H1 (cell line): ENCODE data around the gene TFF2. TPM values are rescaled to one million over a fixed set of nuclear protein-coding genes. Genes with fewer than 3 reads are reported as not detected.

Experiments
- CTCF ChIA-PET: fragments of 300-600 bp; sonication (Branson Sonifier 250); formaldehyde crosslinking; loops from one replicate; lab custom pipeline; 2021; ENCODE audit not compliant: partially characterized antibody; lab: Charles Lee
- POLR2A ChIA-PET: fragments of 300-600 bp; sonication (Branson Sonifier 250); formaldehyde crosslinking; loops from one replicate; lab custom pipeline; 2021; ENCODE audit warnings: inconsistent platforms; ENCODE audit not compliant: partially characterized antibody; lab: Charles Lee
- DNase-seq, 2 experiments: peaks; one replicate each; pipeline versions ENCODE4 v3.0.0 to v3.0.0-alpha.2; 2010 to 2022; ENCODE audit warnings: low spot score in 2 of 2, low read depth in 1 of 2, mixed read lengths in 1 of 2
- FAIRE-seq: peaks from 2 replicates; lab custom pipeline; 2011; peaks lifted over from hg19 to GRCh38; lab: Jason Lieb, UNC
- H2AFZ ChIP-seq: 2 replicates; pipeline ENCODE4 v1.8.1; 2012; ENCODE audit warnings: low read length, inconsistent platforms
- H2AK5ac ChIP-seq: 2 replicates; pipeline ENCODE4 v1.6.1; 2013; ENCODE audit warnings: low read depth, low read length
- H2BK120ac ChIP-seq: replicated peaks from 2 replicates; pipeline ENCODE3; 2013; ENCODE audit warnings: low read depth, low read length, inconsistent platforms
- H2BK12ac ChIP-seq: 2 replicates; pipeline ENCODE4 v1.6.1; 2013; ENCODE audit warnings: low read depth, low read length
- H2BK15ac ChIP-seq: 2 replicates; pipeline ENCODE4 v1.6.1; 2013; ENCODE audit warnings: low read length
- H2BK20ac ChIP-seq: 2 replicates; pipeline ENCODE4 v1.6.1; 2013; ENCODE audit warnings: low read length
- H2BK5ac ChIP-seq: 2 replicates; pipeline ENCODE4 v1.6.1; 2013; ENCODE audit warnings: low read depth, low read length
- H3K14ac ChIP-seq: 2 replicates; pipeline ENCODE4 v1.6.1; 2013; ENCODE audit warnings: inconsistent platforms; ENCODE audit not compliant: insufficient read length
- H3K18ac ChIP-seq: 2 replicates; pipeline ENCODE4 v1.6.1; 2013; ENCODE audit warnings: low read length; ENCODE audit errors: extremely low read depth
- H3K23ac ChIP-seq: 2 replicates; pipeline ENCODE4 v1.6.1; 2013; ENCODE audit warnings: inconsistent platforms; ENCODE audit not compliant: insufficient read length
- H3K23me2 ChIP-seq: 2 replicates; pipeline ENCODE4 v1.6.1; 2013; ENCODE audit warnings: low read depth, low read length
- H3K27ac ChIP-seq: 2 replicates; pipeline ENCODE4 v1.6.1; 2011; ENCODE audit warnings: low read depth, low read length, inconsistent platforms
- H3K27me3 ChIP-seq, 4 experiments: replicated peaks in 1 of 4; 1 replicate in 1 of 4; 2 replicates in 3 of 4; pipeline versions ENCODE4 v1.6.1 to v1.8.1; 2011 to 2013; ENCODE audit warnings: low read length in 3 of 4, mild to moderate bottlenecking in 3 of 4, inconsistent platforms in 2 of 4, mixed read lengths in 2 of 4, moderate library complexity in 1 of 4; ENCODE audit not compliant: control insufficient read depth in 3 of 4, insufficient read depth in 3 of 4; ENCODE audit errors: extremely low read depth in 1 of 4
- H3K36me3 ChIP-seq, 4 experiments: 2 replicates each; pipeline versions ENCODE4 v1.6.1 to v1.8.1; 2011 to 2013; ENCODE audit warnings: mild to moderate bottlenecking in 4 of 4, low read length in 3 of 4, moderate library complexity in 2 of 4, control low read depth in 1 of 4, inconsistent platforms in 1 of 4; ENCODE audit not compliant: insufficient read depth in 4 of 4, control insufficient read depth in 2 of 4
- H3K4ac ChIP-seq: replicated peaks from 2 replicates; pipeline ENCODE3; 2013; ENCODE audit warnings: low read length, low read depth, mixed read lengths, inconsistent platforms; ENCODE audit not compliant: insufficient read length
- H3K4me1 ChIP-seq, 4 experiments: replicated peaks in 1 of 4; 1 replicate in 1 of 4; 2 replicates in 3 of 4; pipeline versions ENCODE4 v1.6.1 to v1.8.1; 2011 to 2013; ENCODE audit warnings: low read length in 3 of 4, inconsistent platforms in 2 of 4, mixed read lengths in 1 of 4; ENCODE audit not compliant: insufficient read depth in 4 of 4, control insufficient read depth in 3 of 4
- H3K4me2 ChIP-seq, 2 experiments: 2 replicates each; pipeline versions ENCODE4 v1.6.1 to v1.8.1; 2011 to 2013; ENCODE audit warnings: low read depth in 2 of 2, low read length in 2 of 2, control low read depth in 1 of 2, inconsistent platforms in 1 of 2, mild to moderate bottlenecking in 1 of 2; ENCODE audit not compliant: insufficient read depth in 1 of 2
- H3K4me3 ChIP-seq, 4 experiments: fragments of 200-600, 300-600 bp in 1 of 4; sonication (generic), shearing (Covaris generic), sonication (Bioruptor Twin) in 1 of 4; 2 replicates each; pipeline versions ENCODE4 v1.5.1 to v1.8.1; 2011 to 2016; ENCODE audit warnings: low read length in 4 of 4, low read depth in 3 of 4, control low read depth in 2 of 4, inconsistent platforms in 2 of 4, mild to moderate bottlenecking in 2 of 4, mixed read lengths in 1 of 4, moderate library complexity in 1 of 4; ENCODE audit not compliant: insufficient read depth in 2 of 4; ENCODE audit errors: extremely low read depth in 1 of 4
- H3K56ac ChIP-seq: replicated peaks from 2 replicates; pipeline ENCODE3; 2013; ENCODE audit warnings: low read depth, mild to moderate bottlenecking, mixed read lengths, low read length, inconsistent platforms; ENCODE audit not compliant: insufficient read length
- H3K79me1 ChIP-seq: 2 replicates; pipeline ENCODE4 v1.6.1; 2013; ENCODE audit warnings: low read depth, low read length, control low read depth
- H3K79me2 ChIP-seq, 2 experiments: 2 replicates each; pipeline versions ENCODE4 v1.6.1 to v1.8.1; 2012 to 2013; ENCODE audit warnings: low read length in 2 of 2, mild to moderate bottlenecking in 2 of 2, inconsistent platforms in 1 of 2; ENCODE audit not compliant: insufficient read depth in 2 of 2, control insufficient read depth in 1 of 2
- H3K9ac ChIP-seq, 4 experiments: replicated peaks in 1 of 4; 1 replicate in 1 of 4; 2 replicates in 3 of 4; pipeline versions ENCODE4 v1.6.1 to v1.8.1; 2011 to 2013; ENCODE audit warnings: low read depth in 3 of 4, low read length in 3 of 4, control low read depth in 2 of 4, mild to moderate bottlenecking in 2 of 4, moderate library complexity in 2 of 4, inconsistent platforms in 1 of 4; ENCODE audit errors: extremely low read depth in 1 of 4
- H3K9me3 ChIP-seq, 2 experiments: 2 replicates each; pipeline versions ENCODE4 v1.6.1 to v1.8.1; 2012 to 2013; ENCODE audit warnings: mild to moderate bottlenecking in 2 of 2, moderate library complexity in 2 of 2, control low read depth in 1 of 2, inconsistent platforms in 1 of 2, low read depth in 1 of 2, low read length in 1 of 2, mixed read lengths in 1 of 2; ENCODE audit not compliant: insufficient read depth in 2 of 2
- H4K20me1 ChIP-seq, 2 experiments: replicated peaks in 1 of 2; 2 replicates each; pipeline versions ENCODE3 to v1.8.1; 2011 to 2013; ENCODE audit warnings: inconsistent platforms in 2 of 2, low read length in 2 of 2, mild to moderate bottlenecking in 1 of 2; ENCODE audit not compliant: insufficient read depth in 2 of 2, control insufficient read depth in 1 of 2
- H4K5ac ChIP-seq: 2 replicates; pipeline ENCODE4 v1.6.1; 2013; ENCODE audit warnings: low read length, low read depth, mixed read lengths, inconsistent platforms; ENCODE audit not compliant: insufficient read length
- H4K8ac ChIP-seq: 2 replicates; pipeline ENCODE4 v1.8.0; 2013; ENCODE audit warnings: mild to moderate bottlenecking, moderate library complexity, low read length, inconsistent platforms; ENCODE audit not compliant: insufficient read depth; ENCODE audit errors: extremely low read depth
- H4K91ac ChIP-seq: replicated peaks from 2 replicates; pipeline ENCODE3; 2013; ENCODE audit warnings: low read length, mixed read lengths, inconsistent platforms; ENCODE audit not compliant: insufficient read length
- CEBPB ChIP-seq: IDR thresholded peaks from 2 replicates; pipeline ENCODE4 v1.6.1; 2012; ENCODE audit warnings: low read depth, low read length
- EP300 ChIP-seq, 2 experiments: IDR thresholded peaks; 1 replicate in 1 of 2; 2 replicates in 1 of 2; pipeline ENCODE4 v1.6.1; 2011 to 2012; ENCODE audit warnings: low read depth in 2 of 2, low read length in 2 of 2, mild to moderate bottlenecking in 2 of 2, borderline replicate concordance in 1 of 2, inconsistent platforms in 1 of 2, moderate library complexity in 1 of 2
- HDAC2 ChIP-seq, 2 experiments: fragments of 300-600 bp in 1 of 2; sonication (generic) in 1 of 2; IDR thresholded peaks; 2 replicates each; pipeline ENCODE4 v1.6.1; 2011 to 2012; ENCODE audit warnings: low read depth in 2 of 2, low read length in 2 of 2, mild to moderate bottlenecking in 2 of 2, moderate library complexity in 2 of 2, borderline replicate concordance in 1 of 2, inconsistent platforms in 1 of 2
- JUND ChIP-seq: IDR thresholded peaks from 2 replicates; pipeline ENCODE4 v1.6.1; 2011; ENCODE audit warnings: mild to moderate bottlenecking, improper control_type of control experiment, low read length
- KDM5A ChIP-seq: fragments of 200-600 bp; IDR thresholded peaks from 2 replicates; pipeline ENCODE4 v1.7.1; 2012; ENCODE audit warnings: mild to moderate bottlenecking, low read length, inconsistent platforms, mixed read lengths
- NRF1 ChIP-seq: IDR thresholded peaks from 2 replicates; pipeline ENCODE4 v1.6.1; 2011; ENCODE audit warnings: mild to moderate bottlenecking, low read depth, low read length, improper control_type of control experiment
- PHF8 ChIP-seq: fragments of 200-600 bp; sonication (generic); conservative IDR thresholded peaks from 2 replicates; pipeline ENCODE4 v1.7.1; 2012; ENCODE audit warnings: low read depth, mild to moderate bottlenecking, inconsistent platforms, low read length, moderate library complexity
- SIX5 ChIP-seq: IDR thresholded peaks from 2 replicates; pipeline ENCODE4 v1.6.1; 2011; ENCODE audit warnings: mild to moderate bottlenecking, low read depth, low read length
- ZNF274 ChIP-seq: IDR thresholded peaks from 2 replicates; pipeline ENCODE4 v1.7.0; 2012; ENCODE audit warnings: low read length, borderline replicate concordance; ENCODE audit errors: extremely low read depth
- WGBS, 2 experiments: shearing (Covaris generic) in 1 of 2; methylation state at CpG; one replicate each; pipeline versions ENCODE4 v1.1.6 to v1.1.7; 2013 to 2015; ENCODE audit warnings: low lambda C conversion rate in 2 of 2, mixed read lengths in 2 of 2, inconsistent platforms in 1 of 2, low coverage in 1 of 2, missing lambda C conversion rate in 1 of 2; ENCODE audit not compliant: insufficient replicate concordance in 2 of 2, insufficient coverage in 1 of 2, insufficient read length in 1 of 2; ENCODE audit errors: extremely low coverage in 1 of 2, missing lambda C conversion rate in 1 of 2; 5-methylcytosine and 5-hydroxymethylcytosine counted together
- polyA plus RNA-seq, 7 experiments: library from polyadenylated mRNA; depleted of rRNA in 3 of 7; stranded (reverse) in 5 of 7; unstranded in 2 of 7; fragments of >200 nt in 5 of 7; fragments of 200-250 nt in 2 of 7; gene quantifications; 1 replicate in 5 of 7; 2 replicates in 1 of 7; 4 replicates in 1 of 7; pipeline versions ENCODE4 v1.2.1 to v1.2.3, GENCODE V29; 2011 to 2013; ENCODE audit warnings: missing spikeins in 2 of 7, mixed read lengths in 2 of 7
- total RNA-seq: library from RNA; stranded (reverse); fragmentation: NEBNext Ultra II Directional; extraction: Animal tissue kit (Norgen Biotek cat#: 25700); gene quantifications from 2 replicates; pipeline ENCODE4 v1.2.1, GENCODE V29; 2021
- TF ChIP-seq, protein P1 (sequence below): IDR thresholded peaks from 2 replicates; pipeline ENCODE4 v1.6.1; 2012; ENCODE audit warnings: inconsistent platforms
- TF ChIP-seq, protein P2 (sequence below), 3 experiments: IDR thresholded peaks; 1 replicate in 2 of 3; 2 replicates in 1 of 3; pipeline versions ENCODE4 v1.5.1 to v1.6.1; 2011; ENCODE audit warnings: low read length in 3 of 3, mild to moderate bottlenecking in 3 of 3, inconsistent platforms in 2 of 3, low read depth in 1 of 3, moderate library complexity in 1 of 3; ENCODE audit not compliant: insufficient read depth in 1 of 3; ENCODE audit errors: control extremely low read depth in 1 of 3

TFF2 gene
- total and polyA plus RNA-seq, 2 of the 8 experiments (the other 6 are each of a cell fraction or from before 2014, with no cell fraction given): not detected

DNA sequence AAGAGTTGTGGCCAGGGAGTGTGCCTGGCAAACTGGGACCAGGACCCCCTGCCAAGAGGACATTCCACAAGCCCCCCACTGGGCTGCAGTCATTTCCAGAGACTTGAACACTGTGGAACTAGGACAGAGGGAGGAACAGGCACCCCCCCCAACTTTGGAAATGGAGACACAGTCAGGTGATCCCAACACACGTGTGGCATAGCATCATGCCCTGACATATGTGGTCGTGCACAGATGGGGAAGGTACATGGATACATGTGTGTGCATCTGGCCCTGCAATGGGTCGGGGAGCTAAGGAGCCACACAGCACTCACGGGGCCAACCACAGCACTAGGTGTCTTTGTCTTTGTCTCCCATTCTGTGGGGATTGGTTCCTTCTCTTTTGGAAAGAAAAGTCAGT is 28.9 kb downstream of the TFF2 start:
- Histone ChIP-seq H3K9me3 (peaks cover 0 to 4% of the 10 kb centered on the region in 2 experiments; a peak in 1 of 4 replicates), H2BK120ac (no peak overlapping the region), H3K23ac (no peak overlapping the region), H2BK20ac (no peak overlapping the region), H3K79me1 (no peaks in the 10 kb centered on the region), H3K4ac (no peak overlapping the region), H2AFZ (no peak overlapping the region), H4K8ac (no peak overlapping the region), H2BK12ac (no peak overlapping the region), H3K4me2 (no peak overlapping the region), H2BK15ac (no peak overlapping the region), H3K4me3 (no peak overlapping the region), H2BK5ac (no peak overlapping the region), H4K5ac (no peak overlapping the region), H2AK5ac (0 out of 2 replicates have a peak overlapping the region, but pooled peaks have one; percentile 56), H3K36me3 (no peaks in the 10 kb centered on the region), H3K79me2 (no peaks in the 10 kb centered on the region), H4K91ac (no peak overlapping the region), H3K9ac (no peak overlapping the region), H3K4me1 (peaks cover 4 to 12% (median 7%) of the 10 kb centered on the region in 4 experiments), H3K27ac (no peak overlapping the region), H3K56ac (no peak overlapping the region), H3K27me3 (no peaks in the 10 kb centered on the region), H3K23me2 (no peaks in the 10 kb centered on the region), H3K14ac (no peak overlapping the region), H4K20me1 (no peaks in the 10 kb centered on the region), H3K18ac (no peak overlapping the region)
- CTCF ChIA-PET: interaction anchor here (6.0 to 14.3 kb wide), 2 partner anchors 11 to 16 kb away, joined by 29 to 137 read pairs; no protein-coding TSS in a partner anchor
- no peak for FAIRE-seq
- POLR2A ChIA-PET: no interaction called here
- DNase-seq: peak in 1 of 2 experiments; percentile 29
- WGBS, 2 experiments: 93% methylated on average over 4 of the region's 4 CpGs; no CpG with 5 or more reads in 1 of the 2 experiments
- no peak for TF ChIP-seq PHF8
- no peak for TF ChIP-seq CEBPB
- TF ChIP-seq, protein P1, sequence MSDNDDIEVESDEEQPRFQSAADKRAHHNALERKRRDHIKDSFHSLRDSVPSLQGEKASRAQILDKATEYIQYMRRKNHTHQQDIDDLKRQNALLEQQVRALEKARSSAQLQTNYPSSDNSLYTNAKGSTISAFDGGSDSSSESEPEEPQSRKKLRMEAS: no peak
- TF ChIP-seq ZNF274: no peak
- TF ChIP-seq, protein P2, sequence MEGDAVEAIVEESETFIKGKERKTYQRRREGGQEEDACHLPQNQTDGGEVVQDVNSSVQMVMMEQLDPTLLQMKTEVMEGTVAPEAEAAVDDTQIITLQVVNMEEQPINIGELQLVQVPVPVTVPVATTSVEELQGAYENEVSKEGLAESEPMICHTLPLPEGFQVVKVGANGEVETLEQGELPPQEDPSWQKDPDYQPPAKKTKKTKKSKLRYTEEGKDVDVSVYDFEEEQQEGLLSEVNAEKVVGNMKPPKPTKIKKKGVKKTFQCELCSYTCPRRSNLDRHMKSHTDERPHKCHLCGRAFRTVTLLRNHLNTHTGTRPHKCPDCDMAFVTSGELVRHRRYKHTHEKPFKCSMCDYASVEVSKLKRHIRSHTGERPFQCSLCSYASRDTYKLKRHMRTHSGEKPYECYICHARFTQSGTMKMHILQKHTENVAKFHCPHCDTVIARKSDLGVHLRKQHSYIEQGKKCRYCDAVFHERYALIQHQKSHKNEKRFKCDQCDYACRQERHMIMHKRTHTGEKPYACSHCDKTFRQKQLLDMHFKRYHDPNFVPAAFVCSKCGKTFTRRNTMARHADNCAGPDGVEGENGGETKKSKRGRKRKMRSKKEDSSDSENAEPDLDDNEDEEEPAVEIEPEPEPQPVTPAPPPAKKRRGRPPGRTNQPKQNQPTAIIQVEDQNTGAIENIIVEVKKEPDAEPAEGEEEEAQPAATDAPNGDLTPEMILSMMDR (IDR thresholded peaks at IDR 0.05; ENCODE audit: control extremely low read depth in 1 of 3, insufficient read depth in 1 of 3, low read depth in 1 of 3, low read length in 3 of 3): no peak
- TF ChIP-seq KDM5A: no peak
- TF ChIP-seq JUND: no peak
- TF ChIP-seq NRF1: no peak
- no peak for TF ChIP-seq SIX5
- no peak for TF ChIP-seq EP300 (IDR thresholded peaks at IDR 0.05; ENCODE audit: borderline replicate concordance in 1 of 2, low read depth in 2 of 2, low read length in 2 of 2)
- no peak for TF ChIP-seq HDAC2 (IDR thresholded peaks at IDR 0.05; ENCODE audit: borderline replicate concordance in 1 of 2, low read depth in 2 of 2, low read length in 2 of 2)
